Sigmoid colon (tissue), 7 donors: ENCODE data around the gene MYH4. TPM values are rescaled to one million over a fixed set of nuclear protein-coding genes. Genes with fewer than 3 reads are reported as not detected.

Source experiments
- DNase-seq: peaks from one replicate; pipeline ENCODE4 v3.0.0-alpha.2; 2019
- H3K27ac ChIP-seq, 4 donors: fragments of 200-600 bp; sonication (generic); one replicate each; pipeline ENCODE4 v1.5.1; 2016 to 2019; ENCODE audit warnings: mild to moderate bottlenecking in 1 of 4
- H3K27me3 ChIP-seq, 3 donors: fragments of 200-600 bp; sonication (generic); one replicate each; pipeline ENCODE4 v1.5.1; 2019; ENCODE audit warnings: mild to moderate bottlenecking in 1 of 3
- H3K36me3 ChIP-seq, 4 donors: fragments of 200-600 bp; sonication (generic); one replicate each; pipeline ENCODE4 v1.5.1; 2016 to 2019
- H3K4me1 ChIP-seq, 4 donors: fragments of 200-600 bp; sonication (generic); one replicate each; pipeline ENCODE4 v1.5.1; 2017 to 2019
- H3K4me3 ChIP-seq, 4 donors: fragments of 200-600 bp; sonication (generic); one replicate each; pipeline ENCODE4 v1.5.1; 2017 to 2019; ENCODE audit warnings: mild to moderate bottlenecking in 2 of 4, moderate library complexity in 1 of 4
- H3K9me3 ChIP-seq, 4 donors: fragments of 200-600 bp in 3 of 4; sonication (generic) in 3 of 4; one replicate each; pipeline versions ENCODE4 v1.5.1 to v1.6.1; 2013 to 2019
- CTCF ChIP-seq, 4 experiments: fragments of 450-650 bp in 3 of 4; fragments of 200-600 bp in 1 of 4; IDR thresholded peaks; one replicate each; pipeline ENCODE4 v1.5.1; 2016 to 2019; ENCODE audit warnings: antibody characterized with exemption in 4 of 4, mild to moderate bottlenecking in 3 of 4, moderate library complexity in 2 of 4
- EP300 ChIP-seq, 4 donors: sonication (generic); formaldehyde crosslinking; IDR thresholded peaks; one replicate each; pipeline ENCODE4 v1.6.1; 2017; ENCODE audit warnings: antibody characterized with exemption in 4 of 4
- POLR2A ChIP-seq, 2 donors: fragments of 450-650 bp; IDR thresholded peaks; one replicate each; pipeline ENCODE4 v1.6.1; 2016; ENCODE audit warnings: antibody characterized with exemption in 2 of 2, mild to moderate bottlenecking in 2 of 2, moderate library complexity in 2 of 2
- POLR2AphosphoS5 ChIP-seq, 4 donors: sonication (generic); formaldehyde crosslinking; IDR thresholded peaks; one replicate each; pipeline ENCODE4 v1.6.1; 2017; ENCODE audit warnings: antibody characterized with exemption in 4 of 4
- WGBS, 2 donors: extraction: QIAGEN DNeasy Blood & Tissue Kit; methylation state at CpG; one replicate each; pipeline ENCODE4 v1.1.7; 2013; 5-methylcytosine and 5-hydroxymethylcytosine counted together
- intact Hi-C: fragments of 100-400 bp; cut with DNase I; formaldehyde crosslinking; loops from one replicate; pipeline ENCODE4 v1.15.1; 2023
- polyA plus RNA-seq, 3 donors: library from polyadenylated mRNA; stranded (reverse); fragments of 200-250 nt; gene quantifications; one replicate each; pipeline ENCODE4 v1.2.3, GENCODE V29; 2013
- total RNA-seq, 4 donors: library from RNA; depleted of rRNA; stranded (reverse); fragments of >200 nt; gene quantifications; one replicate each; pipeline ENCODE4 v1.1.0, GENCODE V29; 2016
- donor health status: healthy with polysubstance abuse.
- donor health status: Bipolar disorder and iron deficiency.
- donor health status: healthy.

Gene MYH4
- total RNA-seq (not detected), polyA plus RNA-seq (under 1 TPM in 1 of 3 donors, not detected in 2; 0.03 TPM)

DNA sequence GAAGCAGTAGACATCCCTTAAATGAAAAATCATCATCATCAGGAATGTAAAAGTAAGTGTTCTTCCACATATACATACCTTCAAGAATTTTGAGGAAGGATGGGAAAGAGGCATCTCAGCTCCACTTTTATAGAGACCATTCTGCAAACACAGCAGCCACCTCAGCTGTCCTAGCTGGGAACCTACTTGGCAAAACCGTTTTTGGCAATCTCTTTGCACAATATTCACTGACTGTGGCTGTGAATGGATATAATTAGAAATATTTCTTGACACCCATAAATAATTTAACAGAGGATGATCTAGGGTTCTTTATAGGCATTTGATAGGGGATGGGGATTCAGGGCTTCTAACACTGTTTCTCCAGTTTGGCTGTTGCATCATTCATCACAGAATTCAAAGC, at the start of gene MYH4:
Gene MYH4, minus strand, starts transcription at position 101 of the 400 bp plus-strand sequence. CDS start 2,814 bp downstream, outside the sequence.
- Histone ChIP-seq H3K27me3 (no peaks in the 10 kb centered on the region), H3K4me1 (no peaks in the 10 kb centered on the region), H3K36me3 (no peaks in the 10 kb centered on the region), H3K4me3 (no peak within 1 kb of the TSS), H3K9me3 (no peaks in the 10 kb centered on the region), H3K27ac (no peak within 1 kb of the TSS)
- TF ChIP-seq EP300 (IDR thresholded peaks at IDR 0.05) (no peak), CTCF (IDR thresholded peaks at IDR 0.05) (no peak), POLR2AphosphoS5 (IDR thresholded peaks at IDR 0.05) (no peak), POLR2A (IDR thresholded peaks at IDR 0.05) (no peak)
- 65 to 74% methylated on average over 1 of the region's 1 CpG for WGBS, 2 donors
- intact Hi-C loops, result no loop called here
- DNase-seq, result no peak

- TF ChIP-seq POLR2AphosphoS5 (IDR thresholded peaks at IDR 0.05) (no peak), CTCF (IDR thresholded peaks at IDR 0.05) (no peak), EP300 (IDR thresholded peaks at IDR 0.05) (no peak), POLR2A (IDR thresholded peaks at IDR 0.05) (no peak)
- Histone ChIP-seq H3K27ac (peak within 1 kb of the TSS in 1 of 4 donors; percentile 18), H3K27me3 (no peaks in the 10 kb centered on the region), H3K4me1 (peaks cover 0 to 10% (median 5%) of the 10 kb centered on the region in 4 donors), H3K36me3 (no peaks in the 10 kb centered on the region), H3K9me3 (no peaks in the 10 kb centered on the region), H3K4me3 (no peak within 1 kb of the TSS)
- intact Hi-C loops, result no loop called here
- WGBS, 2 donors, result 72 to 79% methylated on average over 11 of the region's 11 CpGs
- DNase-seq, result no peak
Measured at GRCh38 chr17:10518271-10519037, 49.1 kb upstream of the MYH4 start, which contains the start of gene MYH1. TSS of gene MYH1 (minus strand) at chr17:10518542. CDS start at chr17:10516642, 1,900 bp downstream.

GRCh38 chr17:10516638-10517037, 47.3 kb upstream of the MYH4 start:
- Histone ChIP-seq H3K27me3 (no peaks in the 10 kb centered on the region), H3K4me1 (peaks cover 0 to 20% (median 11%) of the 10 kb centered on the region in 4 donors), H3K27ac (no peak overlapping the region), H3K36me3 (no peaks in the 10 kb centered on the region), H3K9me3 (no peaks in the 10 kb centered on the region), H3K4me3 (no peak overlapping the region)
- intact Hi-C loops, result no loop called here
- TF ChIP-seq POLR2AphosphoS5 (IDR thresholded peaks at IDR 0.05) (no peak), CTCF (IDR thresholded peaks at IDR 0.05) (no peak), EP300 (IDR thresholded peaks at IDR 0.05) (no peak), POLR2A (IDR thresholded peaks at IDR 0.05) (no peak)
- DNase-seq, result no peak

DNA sequence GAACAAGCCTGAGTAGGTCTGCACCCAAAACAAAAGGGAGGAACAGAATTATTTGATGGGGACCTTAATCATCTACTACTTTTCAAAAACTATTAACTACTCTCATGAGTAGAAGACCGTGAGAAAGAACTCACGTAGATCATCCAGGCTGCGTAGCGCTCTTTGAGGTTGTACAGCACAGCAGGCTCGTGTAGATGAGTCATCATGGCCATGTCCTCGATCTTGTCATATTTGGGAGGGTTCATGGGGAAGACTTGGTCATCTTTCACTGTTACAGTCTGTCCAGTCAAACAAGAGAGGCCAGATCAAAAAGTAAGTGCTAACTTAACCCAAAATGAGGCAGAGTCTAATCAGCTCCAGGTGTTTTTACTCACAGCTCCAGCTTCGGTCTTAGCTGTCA, 46.7 kb upstream of the MYH4 start:
- no peak overlapping the region for H3K27ac ChIP-seq
- no peak for DNase-seq
- peaks cover 0 to 20% (median 11%) of the 10 kb centered on the region in 4 donors for H3K4me1 ChIP-seq
- WGBS, 2 donors, result 86 to 92% methylated on average over 7 of the region's 7 CpGs
- intact Hi-C loops, result no loop called here
- no peaks in the 10 kb centered on the region for H3K27me3 ChIP-seq
- H3K36me3 ChIP-seq, result no peaks in the 10 kb centered on the region
- no peaks in the 10 kb centered on the region for H3K9me3 ChIP-seq
- H3K4me3 ChIP-seq, result no peak overlapping the region
- TF ChIP-seq EP300 (IDR thresholded peaks at IDR 0.05) (no peak), POLR2AphosphoS5 (IDR thresholded peaks at IDR 0.05) (no peak), CTCF (IDR thresholded peaks at IDR 0.05) (no peak)
